ENCODE measurements around the gene PHLPP1.

Gene PHLPP1

DNA sequence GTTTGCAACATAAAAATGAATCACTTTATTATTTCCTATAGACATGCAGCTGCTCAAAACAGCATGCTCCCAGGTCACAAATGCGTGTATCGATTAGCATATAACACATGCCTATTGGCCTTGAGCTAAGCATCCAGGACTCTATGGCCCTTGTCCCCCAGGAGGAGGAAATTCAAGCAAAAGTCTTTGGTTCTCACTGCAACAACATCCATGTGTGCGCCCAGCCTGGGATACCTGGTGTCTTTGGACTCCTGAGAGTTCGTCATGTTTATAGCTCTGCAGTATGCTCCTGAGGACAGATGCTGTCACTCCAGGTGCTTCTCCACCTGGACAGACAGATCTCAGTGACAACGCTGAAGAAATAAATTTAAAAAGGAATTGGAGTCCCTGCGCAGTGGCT is 284.6 kb downstream of the PHLPP1 start:
- DNase-seq: no peak

DNA sequence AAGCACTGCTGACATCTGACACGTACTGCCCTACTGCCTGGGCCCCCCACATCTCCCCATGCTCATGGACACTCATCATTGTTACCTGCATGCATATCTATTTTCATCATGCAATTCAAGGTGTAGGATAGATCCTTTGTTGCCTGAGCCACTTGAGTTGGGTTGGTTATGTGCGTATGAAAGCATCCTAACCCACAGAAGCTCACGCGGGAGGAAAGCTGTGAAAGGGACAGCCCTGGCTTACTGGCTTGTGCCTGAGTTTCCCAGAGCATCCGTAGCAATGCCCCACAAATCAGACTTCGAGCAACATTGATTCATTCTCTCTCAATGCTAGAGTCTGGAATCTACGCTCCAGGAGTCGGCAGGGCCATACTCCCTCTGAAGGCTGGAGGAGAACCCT is 285.5 kb downstream of the PHLPP1 start:
- DNase-seq: no peak

DNA sequence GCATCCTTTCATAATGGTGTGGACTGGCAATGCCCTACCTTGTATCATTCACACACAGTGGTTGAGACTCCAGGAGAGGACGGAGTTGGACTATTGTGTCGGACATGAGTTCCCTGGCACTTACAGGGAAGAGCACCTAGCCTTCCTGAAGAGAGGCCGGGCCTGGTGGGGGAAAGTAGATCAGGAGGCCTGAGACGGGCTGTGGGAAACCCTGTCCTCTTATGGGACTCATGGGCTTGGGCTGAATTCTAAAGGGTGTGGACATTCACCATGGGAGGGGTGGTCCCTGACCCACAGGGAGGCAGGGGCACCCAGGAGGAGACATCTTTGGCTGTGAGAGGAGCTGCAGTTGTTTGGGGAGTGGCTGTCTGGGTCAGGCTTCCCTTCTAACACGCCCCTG is 286.5 kb downstream of the PHLPP1 start:
- DNase-seq: no peak

DNA sequence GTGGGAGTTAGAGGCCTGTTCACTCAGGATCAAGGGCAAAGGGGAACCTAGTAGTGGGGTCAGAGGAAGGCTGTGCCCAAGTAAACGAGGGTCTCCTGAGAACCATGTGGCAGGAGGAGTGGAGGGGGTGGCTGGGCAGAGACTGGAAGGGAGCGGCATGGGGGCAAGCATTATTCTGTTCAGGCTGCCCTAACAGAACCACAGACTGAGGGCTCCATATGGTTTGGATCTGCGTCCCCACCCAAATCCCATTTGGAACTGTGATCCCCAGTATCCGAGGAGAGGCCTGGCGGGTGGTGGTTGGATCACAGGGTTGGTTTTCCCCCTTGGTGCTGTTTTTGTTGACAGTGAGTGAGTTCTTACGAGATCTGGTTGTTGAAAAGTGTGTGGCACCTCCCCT is 287.0 kb downstream of the PHLPP1 start:
- no peak for DNase-seq

DNA sequence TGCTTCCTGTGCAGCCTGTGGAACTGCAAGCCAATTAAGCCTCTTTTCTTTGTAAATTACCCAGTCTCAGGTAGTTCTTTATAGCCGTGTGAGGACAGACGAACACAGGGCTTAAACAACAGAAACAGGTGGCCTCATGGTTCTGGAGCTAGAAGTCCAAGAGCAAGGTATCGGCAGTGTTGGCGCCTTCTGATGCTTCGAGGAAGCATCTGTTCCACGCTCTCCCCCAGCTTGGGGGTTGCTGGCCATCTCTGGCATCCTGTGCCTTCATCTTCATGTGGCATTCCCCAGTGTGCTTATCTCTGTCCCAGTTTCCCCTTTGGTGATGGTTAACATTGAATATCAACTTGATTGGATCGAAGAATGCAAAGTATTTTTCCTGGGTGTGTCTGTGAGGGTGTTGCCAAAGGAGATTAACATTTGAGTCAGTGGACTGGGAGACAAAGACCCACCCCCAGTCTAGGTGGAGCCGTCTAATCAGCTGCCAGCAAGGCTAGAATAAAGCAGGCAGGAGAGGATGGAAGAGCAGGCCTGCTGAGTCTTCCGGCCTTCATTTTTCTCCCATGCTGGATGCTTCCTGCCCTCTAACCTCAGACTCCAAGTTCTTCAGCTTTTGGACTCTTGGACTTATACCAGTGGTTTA is 287.6 kb downstream of the PHLPP1 start:
- no peak for DNase-seq

DNA sequence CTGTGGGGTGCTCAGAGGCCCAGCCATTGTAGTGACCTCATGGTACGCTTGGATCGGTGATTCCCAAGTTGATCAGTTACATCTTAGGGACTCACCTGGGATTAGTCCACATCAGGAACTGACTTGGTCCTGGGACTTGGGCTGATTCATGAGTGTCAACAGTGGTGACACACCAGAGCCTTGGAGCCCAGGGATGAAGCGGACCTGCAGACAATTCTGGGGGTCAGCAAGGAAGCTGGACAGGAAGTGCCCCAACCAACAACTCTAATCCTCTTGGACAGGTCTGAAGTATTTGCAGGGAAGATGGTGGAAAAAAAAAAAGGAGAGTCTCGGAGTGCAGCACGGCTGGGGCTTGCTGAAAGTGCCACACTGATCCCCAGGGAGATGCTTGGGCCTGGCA is 288.6 kb downstream of the PHLPP1 start:
- no peak for DNase-seq

DNA sequence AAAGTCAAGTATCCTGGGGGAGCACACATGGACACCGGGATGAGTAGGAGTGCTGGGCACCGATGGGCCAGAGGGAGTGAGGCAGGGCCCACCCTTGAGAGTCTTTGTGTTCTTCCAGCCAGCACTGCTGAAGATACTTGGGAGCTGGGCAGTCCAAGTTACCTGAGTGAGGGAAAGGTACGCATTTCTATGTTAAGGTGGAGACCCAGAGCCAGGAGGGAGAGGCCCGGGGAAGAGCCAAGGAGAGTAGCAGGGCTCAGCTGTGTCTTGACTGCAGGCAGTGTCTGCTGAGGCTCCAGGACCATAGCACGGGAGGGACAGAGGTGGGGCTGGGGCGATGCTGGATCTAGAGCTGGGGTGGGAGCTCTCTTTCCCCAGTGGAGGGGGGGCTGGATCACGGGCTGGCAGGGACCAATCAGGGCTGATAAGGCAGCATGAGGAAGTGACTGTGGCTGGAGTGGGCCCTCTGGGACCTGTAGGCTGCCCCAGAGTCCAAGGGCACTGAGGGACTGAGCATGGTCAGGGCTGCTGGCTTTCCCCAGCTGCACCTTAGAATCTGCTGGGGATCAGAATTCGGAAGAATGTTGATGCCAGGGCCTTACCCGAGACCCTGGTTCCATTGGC is 289.2 kb downstream of the PHLPP1 start:
- no peak for DNase-seq

DNA sequence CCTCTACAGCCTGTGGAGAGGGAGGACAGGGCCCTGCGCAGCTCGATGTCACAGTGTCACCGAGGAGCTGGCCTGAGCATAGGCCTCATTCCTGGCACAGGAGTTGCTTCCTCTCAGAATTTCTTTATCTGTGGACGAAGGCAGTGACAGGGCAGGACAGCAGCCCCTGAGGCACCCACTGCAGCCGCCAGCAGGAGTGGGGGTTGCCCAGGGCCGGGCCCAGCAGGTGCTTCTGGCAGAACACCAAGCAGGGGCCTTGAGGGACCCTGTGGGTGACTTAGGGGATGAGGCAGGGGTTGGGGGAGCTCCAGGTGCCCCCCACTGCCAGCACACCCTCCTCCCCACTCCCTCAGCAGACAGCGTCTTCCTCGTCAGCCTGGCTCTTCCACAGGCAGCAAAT is 290.0 kb downstream of the PHLPP1 start:
- DNase-seq: no peak

DNA sequence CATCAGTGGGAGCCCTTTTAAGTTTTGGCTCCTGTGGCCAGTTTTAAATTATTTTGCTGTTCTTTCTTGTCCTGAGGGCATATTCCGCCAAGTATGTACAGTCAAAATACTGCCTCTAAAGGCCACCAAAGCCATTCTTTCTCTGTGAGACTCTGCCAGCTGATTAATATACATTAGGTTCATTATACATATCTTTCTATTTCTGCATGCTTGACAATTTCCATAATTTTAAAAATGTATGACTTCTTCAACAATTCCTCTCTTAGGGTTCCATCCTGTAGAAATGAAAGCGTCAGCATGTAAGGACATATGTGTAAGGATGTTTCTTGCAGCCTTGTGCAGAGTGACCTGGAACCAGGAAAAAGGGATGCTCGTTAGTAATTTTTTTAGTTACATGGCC is 291.9 kb downstream of the PHLPP1 start:
- DNase-seq: no peak

DNA sequence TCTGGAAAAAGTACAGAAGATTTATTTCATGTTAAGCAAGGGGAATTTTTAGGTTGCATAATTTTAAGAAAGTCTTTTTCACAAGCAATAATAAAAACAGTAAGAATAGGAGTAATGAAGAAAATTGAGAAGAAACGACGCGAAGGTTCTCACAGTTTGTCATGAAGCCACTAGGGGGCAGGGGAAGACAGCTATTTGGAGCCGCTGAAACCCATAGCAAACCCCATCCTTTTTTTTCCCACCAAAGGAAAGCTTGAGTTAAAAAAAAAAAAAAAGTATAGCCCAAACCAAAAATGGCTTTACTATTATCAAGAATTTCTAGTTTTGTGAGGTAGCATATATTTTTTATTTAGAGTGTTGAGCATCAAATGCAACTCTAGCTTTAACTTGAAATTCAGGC is 300.9 kb downstream of the PHLPP1 start:
- peak in 23 of 56 donors; percentile 5 to 74 (median 27) for DNase-seq

DNA sequence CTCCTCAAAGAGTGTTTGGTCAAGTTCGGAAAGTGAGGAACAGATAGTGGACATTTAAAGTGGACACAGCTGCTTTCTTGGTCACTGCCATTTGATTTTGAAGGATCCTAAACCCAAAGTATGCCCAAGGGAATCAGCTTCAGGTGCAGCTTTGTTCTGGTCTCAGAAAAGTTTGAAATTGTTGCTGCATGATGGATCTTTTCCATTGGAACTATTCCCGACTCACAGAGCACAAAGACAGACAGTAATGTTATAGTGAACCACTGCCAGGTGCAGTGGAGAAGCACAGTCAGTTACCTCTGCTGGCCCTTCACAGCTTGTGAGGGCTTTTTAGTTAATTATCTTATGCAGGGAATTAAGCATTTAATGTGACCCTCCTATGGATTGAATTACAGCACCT is 301.7 kb downstream of the PHLPP1 start:
- no peak for DNase-seq

DNA sequence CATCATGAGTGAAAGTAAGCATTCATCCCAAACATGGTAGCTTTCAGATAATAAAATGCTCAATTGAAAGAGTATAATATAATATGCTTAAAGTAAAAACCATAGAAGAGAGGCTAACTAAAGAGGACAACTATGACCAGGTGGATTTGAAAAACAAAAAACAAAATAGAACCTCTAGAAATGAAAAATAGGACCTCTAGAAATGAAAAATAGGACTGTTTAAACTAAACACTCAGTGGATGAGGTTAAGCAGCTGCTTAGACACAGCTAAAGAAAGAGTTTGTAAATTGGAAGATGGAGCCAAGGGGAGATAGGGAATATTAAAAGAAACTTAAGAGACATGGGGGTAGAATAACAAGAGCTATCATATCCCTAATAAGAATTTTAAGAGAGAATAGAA is 302.6 kb downstream of the PHLPP1 start:
- DNase-seq: no peak

DNA sequence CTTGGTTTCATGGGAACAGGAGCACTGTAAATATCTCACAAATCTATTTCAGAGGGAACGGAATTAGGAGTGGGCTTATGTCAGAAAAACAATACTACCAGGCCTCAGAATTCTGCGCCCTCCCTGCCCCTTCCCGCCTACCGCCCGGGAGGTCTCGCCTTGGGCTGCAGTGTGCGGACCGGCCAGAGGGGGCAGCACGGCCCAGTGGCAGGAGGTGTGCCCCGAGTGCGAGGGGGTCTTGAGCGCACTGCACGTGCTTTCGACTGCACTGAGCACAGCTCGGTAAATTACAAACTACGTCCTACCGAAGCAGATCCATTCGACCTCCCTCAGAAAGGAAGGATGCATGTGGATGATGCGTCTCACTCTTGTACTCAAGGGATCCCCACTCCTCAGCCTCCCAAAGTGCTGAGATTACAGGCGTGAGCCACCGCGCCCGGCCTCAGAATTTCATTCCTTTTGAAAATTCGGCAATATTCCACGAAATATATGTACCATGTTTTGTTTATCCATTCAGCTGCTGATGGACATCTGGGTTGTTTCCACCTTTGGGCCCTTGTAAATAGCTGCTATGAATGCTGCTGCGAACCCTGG is 307.2 kb downstream of the PHLPP1 start:
- no peak for DNase-seq

DNA sequence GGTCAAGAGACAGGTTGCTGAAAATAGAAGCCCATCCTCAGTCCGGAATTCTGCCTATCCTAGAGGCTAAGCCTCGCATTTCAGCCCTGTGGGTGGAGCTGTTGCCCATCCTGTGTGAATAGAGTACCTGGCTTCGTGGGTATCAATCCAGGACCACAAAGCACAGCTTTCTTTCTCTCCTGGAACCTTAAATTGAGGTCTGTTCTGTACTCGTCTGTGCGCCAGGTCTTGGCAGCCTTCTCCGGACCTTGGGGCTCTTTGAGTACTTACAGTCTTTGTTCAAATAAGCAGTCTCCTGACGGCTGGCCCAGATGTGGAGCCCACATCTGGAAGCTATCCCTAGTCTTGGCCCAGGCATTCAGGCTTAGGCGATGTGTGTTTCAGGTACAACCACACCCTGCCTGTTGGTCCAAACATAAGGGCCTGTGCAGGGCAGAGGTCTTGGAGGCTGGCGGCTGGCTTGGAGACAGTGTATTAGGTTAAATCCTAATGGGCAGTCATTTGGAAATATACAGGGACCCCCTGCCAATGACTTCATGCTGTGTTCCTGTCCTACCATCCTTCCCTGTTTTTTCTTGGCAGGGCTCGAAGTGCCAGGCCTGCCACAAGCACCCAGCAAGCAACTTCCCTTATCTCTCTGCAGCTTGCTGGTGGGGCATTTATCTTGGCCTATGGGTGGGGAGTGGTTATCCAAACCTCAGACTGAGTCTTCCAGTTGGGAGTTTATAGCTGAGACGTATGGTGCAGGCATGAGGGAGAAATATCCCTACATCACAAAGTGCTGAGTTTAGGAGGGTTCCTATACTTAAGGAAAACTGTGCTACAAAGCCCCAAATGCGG is 310.1 kb downstream of the PHLPP1 start:
- DNase-seq: peak in 4 of 56 donors; percentile 4 to 30 (median 12)

DNA sequence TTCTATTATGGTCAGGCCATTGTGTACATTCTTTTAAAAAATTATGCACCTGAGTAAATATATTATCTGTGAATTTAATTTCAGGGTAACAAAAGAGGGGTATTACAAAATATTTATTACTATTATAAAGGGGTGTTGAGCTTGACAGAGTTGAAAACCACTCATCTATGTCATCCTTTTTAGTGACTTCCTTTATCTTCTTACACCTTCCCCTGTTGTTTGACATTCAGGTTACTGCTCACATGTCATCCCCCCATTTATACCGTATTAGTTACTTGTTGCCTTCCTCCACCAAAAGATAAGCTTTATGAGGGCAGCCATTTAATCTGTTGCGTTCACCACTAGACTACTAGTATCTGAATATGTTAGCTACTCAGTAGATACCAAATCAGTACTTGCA is 313.0 kb downstream of the PHLPP1 start:
- no peak for DNase-seq

Data from nucleus accumbens (tissue), 56 donors.